ENCODE measurements around the gene LPAR1.

- TF ChIP-seq CTCF (conservative IDR thresholded peaks at IDR 0.05; ENCODE audit: low read length) (no peak), EZH2phosphoT487 (IDR thresholded peaks at IDR 0.05; ENCODE audit: borderline replicate concordance) (no peak)
These were observed 85.8 kb downstream of the LPAR1 start for GRCh38 chr9:110952540-110952859.
